ENCODE data around the gene ZNF568.
A peak's percentile ranks its signal among the peaks of the same experiment; 100 is the strongest.

The ZNF568 gene

GRCh38 chr19:36999313-36999712, 83.2 kb downstream of the ZNF568 start:
- no peak for DNase-seq (ENCODE audit: low spot score)

DNA sequence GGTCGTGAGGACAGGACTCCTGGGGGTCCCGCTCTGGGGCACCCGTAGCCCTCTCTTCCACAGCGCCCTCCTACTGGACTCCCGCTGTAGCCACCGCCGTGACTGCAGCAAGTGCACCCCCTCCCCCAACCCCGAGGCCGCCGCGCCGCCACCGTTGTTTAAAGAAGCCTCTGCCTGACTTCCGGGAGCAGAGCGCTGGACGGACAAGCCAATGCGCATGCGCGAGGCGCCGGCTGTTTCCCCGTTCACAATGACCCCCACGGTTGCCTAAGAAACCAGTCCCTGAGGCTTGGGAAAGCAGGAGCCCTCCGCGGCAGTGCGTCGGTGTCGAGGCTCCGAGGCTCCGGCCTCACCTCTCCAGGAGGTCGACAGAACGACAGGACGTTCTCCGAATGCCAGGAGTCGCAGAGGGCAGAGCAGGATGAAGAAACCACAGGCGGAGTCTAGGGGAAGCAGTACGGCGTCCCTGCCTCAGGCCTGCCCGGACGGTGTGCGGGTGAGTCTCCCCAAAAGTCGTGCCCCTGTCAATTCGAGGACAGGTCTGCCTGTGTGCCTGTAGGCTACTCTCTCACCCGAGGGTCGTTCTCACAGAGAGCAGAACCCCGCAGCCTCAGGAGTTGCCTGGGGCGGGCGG, 91.6 kb downstream of the ZNF568 start:
- peak; percentile 50 for DNase-seq (ENCODE audit: low spot score)

GRCh38 chr19:37009871-37010270, 93.7 kb downstream of the ZNF568 start:
- no peak for DNase-seq (ENCODE audit: low spot score)

GRCh38 chr19:37012093-37012745, 96.1 kb downstream of the ZNF568 start:
- DNase-seq (ENCODE audit: low spot score), result no peak

GRCh38 chr19:37014456-37014855, 98.3 kb downstream of the ZNF568 start:
- no peak for DNase-seq (ENCODE audit: low spot score)

- no peak for DNase-seq (ENCODE audit: low spot score)
Observed at GRCh38 chr19:37045140-37045539, 129.0 kb downstream of the ZNF568 start.
